Measurements from ENCODE around the gene EIF2A.
"Not testable (repeated sequence)": the region's sequence is repeated elsewhere in the genome, so short reads cannot be mapped to it uniquely, and the experiment has no call there.

EIF2A gene

DNA sequence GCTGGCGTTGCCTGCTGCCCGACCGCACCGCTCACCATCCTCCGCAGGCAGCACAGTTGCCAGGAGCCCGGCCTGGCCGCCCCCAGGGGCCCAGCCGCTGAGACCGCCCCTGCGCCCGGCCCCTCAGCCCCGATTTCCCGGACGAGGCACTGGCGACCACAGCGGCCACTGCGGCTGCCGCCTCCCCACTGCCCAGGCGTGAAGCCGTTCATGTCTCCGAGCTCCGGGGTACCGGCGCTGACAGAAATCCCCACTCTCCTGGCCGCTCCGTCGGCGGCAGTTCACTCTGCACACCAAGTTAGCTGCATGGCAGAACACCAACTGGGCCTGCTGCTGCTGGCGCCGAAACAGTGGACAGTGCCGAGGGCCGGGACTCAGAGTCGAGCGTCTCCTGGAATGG is 65.1 kb downstream of the EIF2A start:
- TF ChIP-seq, protein P1, sequence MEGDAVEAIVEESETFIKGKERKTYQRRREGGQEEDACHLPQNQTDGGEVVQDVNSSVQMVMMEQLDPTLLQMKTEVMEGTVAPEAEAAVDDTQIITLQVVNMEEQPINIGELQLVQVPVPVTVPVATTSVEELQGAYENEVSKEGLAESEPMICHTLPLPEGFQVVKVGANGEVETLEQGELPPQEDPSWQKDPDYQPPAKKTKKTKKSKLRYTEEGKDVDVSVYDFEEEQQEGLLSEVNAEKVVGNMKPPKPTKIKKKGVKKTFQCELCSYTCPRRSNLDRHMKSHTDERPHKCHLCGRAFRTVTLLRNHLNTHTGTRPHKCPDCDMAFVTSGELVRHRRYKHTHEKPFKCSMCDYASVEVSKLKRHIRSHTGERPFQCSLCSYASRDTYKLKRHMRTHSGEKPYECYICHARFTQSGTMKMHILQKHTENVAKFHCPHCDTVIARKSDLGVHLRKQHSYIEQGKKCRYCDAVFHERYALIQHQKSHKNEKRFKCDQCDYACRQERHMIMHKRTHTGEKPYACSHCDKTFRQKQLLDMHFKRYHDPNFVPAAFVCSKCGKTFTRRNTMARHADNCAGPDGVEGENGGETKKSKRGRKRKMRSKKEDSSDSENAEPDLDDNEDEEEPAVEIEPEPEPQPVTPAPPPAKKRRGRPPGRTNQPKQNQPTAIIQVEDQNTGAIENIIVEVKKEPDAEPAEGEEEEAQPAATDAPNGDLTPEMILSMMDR (IDR thresholded peaks at IDR 0.05; ENCODE audit: extremely low read depth, insufficient read depth, missing control alignments): no peak
- no peak for DNase-seq (ENCODE audit: low spot score)
- in situ Hi-C loops (cut with MboI; ENCODE audit: low pct_unique_long_range_greater_than_20kb, low sequenced_read_pairs, unreplicated experiment): no loop called here

DNA sequence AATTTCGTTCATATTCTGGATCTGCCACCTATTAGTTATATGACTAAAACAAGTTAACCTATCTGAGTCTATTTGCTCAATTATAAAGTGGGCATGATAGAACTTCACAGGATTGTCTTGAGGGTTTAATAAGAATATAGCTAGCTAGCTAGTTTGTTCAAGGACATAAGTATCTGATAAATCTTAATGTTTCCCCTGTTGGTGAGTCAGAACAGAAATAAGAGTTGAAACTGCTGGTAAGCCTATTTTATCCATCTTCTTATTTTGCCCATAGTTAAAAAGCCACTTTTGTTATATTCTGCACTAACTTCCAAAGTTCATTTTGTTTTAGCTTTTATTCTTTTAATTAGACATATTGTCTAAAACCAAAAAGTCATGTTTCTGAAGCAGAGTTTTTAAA is 65.9 kb downstream of the EIF2A start:
- in situ Hi-C loops (cut with MboI; ENCODE audit: low pct_unique_long_range_greater_than_20kb, low sequenced_read_pairs, unreplicated experiment): no loop called here
- DNase-seq (ENCODE audit: low spot score): no peak
- TF ChIP-seq, protein P1 (IDR thresholded peaks at IDR 0.05; ENCODE audit: extremely low read depth, insufficient read depth, missing control alignments): no peak

DNA sequence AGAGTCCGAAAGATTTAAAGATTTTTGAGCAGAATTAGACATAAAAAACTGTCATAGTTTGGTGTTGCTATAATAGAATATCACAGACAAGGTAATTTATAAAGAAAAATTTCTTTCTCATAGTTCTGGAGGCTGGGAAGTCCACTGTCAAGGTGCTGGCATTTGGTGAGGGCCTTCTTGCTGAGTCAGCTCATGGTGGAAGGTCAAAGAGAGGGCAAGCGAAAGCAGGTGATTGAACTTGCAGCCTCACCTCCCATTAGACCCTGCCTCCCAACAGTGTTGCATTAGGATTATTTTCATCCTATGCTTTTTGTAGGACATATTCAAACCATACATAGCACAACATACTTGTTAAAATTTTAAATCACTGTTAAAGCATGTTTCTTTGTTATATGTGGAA is 66.4 kb downstream of the EIF2A start:
- TF ChIP-seq, protein P1 (IDR thresholded peaks at IDR 0.05; ENCODE audit: extremely low read depth, insufficient read depth, missing control alignments): no peak
- in situ Hi-C loops (cut with MboI; ENCODE audit: low pct_unique_long_range_greater_than_20kb, low sequenced_read_pairs, unreplicated experiment): no loop called here
- no peak for DNase-seq (ENCODE audit: low spot score)

DNA sequence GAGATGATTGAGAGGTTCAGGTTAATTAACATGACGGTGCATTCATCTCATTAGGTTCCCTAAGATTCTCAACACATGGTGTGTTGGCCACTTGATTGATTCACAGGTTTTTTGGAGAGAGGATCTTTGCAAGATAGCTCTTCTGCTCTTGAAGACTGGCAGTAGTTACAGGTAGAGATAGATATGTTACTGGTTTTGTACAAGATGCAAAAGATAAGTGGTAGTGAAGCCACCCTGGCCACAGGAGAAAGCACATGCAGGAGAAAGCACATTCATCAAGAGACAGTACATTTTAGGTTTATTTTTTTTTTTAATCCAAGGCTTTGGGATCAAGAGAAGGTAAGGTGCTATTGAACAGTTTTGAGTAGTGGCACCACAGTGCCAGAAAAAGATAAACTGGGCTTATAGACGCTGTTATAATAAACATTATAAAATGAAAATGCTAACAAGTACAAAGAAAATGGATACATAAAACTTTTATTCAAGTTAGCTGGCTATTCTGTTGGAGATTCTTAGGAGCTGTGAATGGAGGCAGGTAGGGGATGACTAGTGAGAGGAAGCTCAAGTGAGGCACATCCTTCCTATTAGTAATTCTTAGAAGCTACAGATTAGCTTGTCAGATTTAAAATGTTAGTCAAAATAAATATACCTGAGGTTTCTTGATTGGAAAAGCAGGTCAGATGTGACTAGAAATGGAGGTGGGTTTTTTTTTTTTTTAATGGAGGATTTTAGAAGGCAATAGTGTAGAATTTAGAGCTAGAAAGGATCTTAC is 67.3 kb downstream of the EIF2A start:
- DNase-seq (ENCODE audit: low spot score): no peak
- in situ Hi-C loops (cut with MboI; ENCODE audit: low pct_unique_long_range_greater_than_20kb, low sequenced_read_pairs, unreplicated experiment): no loop called here
- TF ChIP-seq, protein P1 (IDR thresholded peaks at IDR 0.05; ENCODE audit: extremely low read depth, insufficient read depth, missing control alignments): no peak

GRCh38 chr3:150620002-150620689 is 73.6 kb downstream of the EIF2A start:
- TF ChIP-seq, protein P1 (IDR thresholded peaks at IDR 0.05; ENCODE audit: extremely low read depth, insufficient read depth, missing control alignments): no peak
- no peak for DNase-seq (ENCODE audit: low spot score)
- in situ Hi-C loops (cut with MboI; ENCODE audit: low pct_unique_long_range_greater_than_20kb, low sequenced_read_pairs, unreplicated experiment): no loop called here

DNA sequence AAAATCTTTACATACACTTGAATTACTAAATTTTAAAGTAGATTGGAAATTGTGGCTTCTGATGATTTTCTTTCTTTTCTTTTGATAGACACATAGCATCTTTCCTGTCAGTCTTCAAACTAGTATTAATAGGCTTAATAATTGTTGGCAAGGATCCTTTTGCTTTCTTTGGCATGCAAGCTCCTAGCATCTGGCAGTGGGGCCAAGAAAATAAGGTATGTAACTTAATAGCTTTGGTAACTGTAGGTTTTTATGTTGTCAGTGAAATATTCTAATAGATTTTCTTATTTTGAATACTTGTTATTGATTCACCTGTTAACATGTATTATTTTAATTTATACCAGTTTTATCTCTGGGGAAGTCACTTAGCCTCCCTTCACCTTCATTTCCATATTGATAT is 76.4 kb downstream of the EIF2A start:
- in situ Hi-C loops (cut with MboI; ENCODE audit: low pct_unique_long_range_greater_than_20kb, low sequenced_read_pairs, unreplicated experiment); DNase-seq (ENCODE audit: low spot score): not testable (repeated sequence)

GRCh38 chr3:150623945-150624344 is 77.4 kb downstream of the EIF2A start:
- TF ChIP-seq, protein P1 (IDR thresholded peaks at IDR 0.05; ENCODE audit: extremely low read depth, insufficient read depth, missing control alignments): no peak
- in situ Hi-C loops (cut with MboI; ENCODE audit: low pct_unique_long_range_greater_than_20kb, low sequenced_read_pairs, unreplicated experiment): no loop called here
- DNase-seq (ENCODE audit: low spot score): no peak
